Neural cell (in vitro differentiated cells): ENCODE measurements around the gene FCRLB. TPM values are rescaled to one million over a fixed set of nuclear protein-coding genes. Genes with fewer than 3 reads are reported as not detected.

ENCODE experiments used
- H2AFZ ChIP-seq: fragments of 200-600, 300-800 bp; sonication (generic), shearing (Covaris generic); 2 replicates; pipeline ENCODE4 v1.6.0; 2014; ENCODE audit warnings: low read depth, mild to moderate bottlenecking, antibody characterized with exemption, low read length, moderate library complexity
- H3F3A ChIP-seq: fragments of 200-600 bp; shearing (Covaris generic); 2 replicates; pipeline ENCODE4 v1.6.1; 2016; ENCODE audit warnings: mild to moderate bottlenecking, moderate library complexity, mixed read lengths, antibody characterized with exemption, low read length; ENCODE audit not compliant: insufficient read depth, poor library complexity, severe bottlenecking
- H3K27ac ChIP-seq: fragments of 200-600, 300-800 bp; sonication (generic), shearing (Covaris generic); 2 replicates; pipeline ENCODE4 v1.5.1; 2014; ENCODE audit warnings: mild to moderate bottlenecking, low read length, moderate library complexity
- H3K27me3 ChIP-seq: fragments of 300-800, 200-600 bp; sonication (generic), shearing (Covaris generic); 2 replicates; pipeline ENCODE4 v1.6.0; 2014; ENCODE audit warnings: mild to moderate bottlenecking, low read depth, low read length, moderate library complexity; ENCODE audit not compliant: insufficient read depth
- H3K36me3 ChIP-seq: fragments of 300-800, 200-600 bp; sonication (generic), shearing (Covaris generic); 2 replicates; pipeline ENCODE4 v1.5.1; 2014; ENCODE audit warnings: mild to moderate bottlenecking, antibody characterized with exemption, low read length, moderate library complexity; ENCODE audit not compliant: insufficient read depth
- H3K4me2 ChIP-seq: fragments of 300-800, 200-600 bp; sonication (generic), shearing (Covaris generic); 2 replicates; pipeline ENCODE4 v1.6.0; 2014; ENCODE audit warnings: mild to moderate bottlenecking, low read length
- H3K4me3 ChIP-seq: fragments of 300-800, 200-600 bp; sonication (generic), shearing (Covaris generic); 2 replicates; pipeline ENCODE4 v1.5.1; 2014; ENCODE audit warnings: mild to moderate bottlenecking, low read length, moderate library complexity
- H3K79me2 ChIP-seq: fragments of 200-600 bp; shearing (Covaris generic); replicated peaks from 2 replicates; pipeline ENCODE4 v1.6.0; 2014; ENCODE audit warnings: mild to moderate bottlenecking, low read length, moderate library complexity; ENCODE audit not compliant: insufficient read depth
- H3K9ac ChIP-seq: fragments of 300-800, 200-600 bp; sonication (generic), shearing (Covaris generic); 2 replicates; pipeline ENCODE4 v1.6.1; 2016; ENCODE audit warnings: mild to moderate bottlenecking, low read length, mixed read lengths
- H3K9me2 ChIP-seq: fragments of 200-600 bp; shearing (Covaris generic); 2 replicates; pipeline ENCODE4 v1.6.1; 2016; ENCODE audit warnings: mild to moderate bottlenecking, low read length, mixed read lengths; ENCODE audit not compliant: insufficient read depth
- H3K9me3 ChIP-seq: fragments of 200-600, 300-800 bp; sonication (generic), shearing (Covaris generic); 2 replicates; pipeline ENCODE4 v1.6.1; 2016; ENCODE audit warnings: mild to moderate bottlenecking, mixed run types, low read length, moderate library complexity, mixed read lengths
- H4K20me1 ChIP-seq: fragments of 200-600 bp; shearing (Covaris generic); 2 replicates; pipeline ENCODE4 v1.6.1; 2016; ENCODE audit warnings: mild to moderate bottlenecking, mixed run types; ENCODE audit not compliant: insufficient read depth
- CTCF ChIP-seq: fragments of 450-650 bp; IDR thresholded peaks from 2 replicates; pipeline ENCODE4 v1.5.1; 2014; ENCODE audit warnings: antibody characterized with exemption, mild to moderate bottlenecking, moderate library complexity; ENCODE audit not compliant: poor library complexity, severe bottlenecking
- EP300 ChIP-seq: fragments of 450-650 bp; conservative IDR thresholded peaks from 2 replicates; pipeline ENCODE4 v1.6.1; 2014; ENCODE audit warnings: antibody characterized with exemption, mild to moderate bottlenecking, moderate library complexity; ENCODE audit not compliant: poor library complexity, severe bottlenecking
- EZH2 ChIP-seq: fragments of 200-600, 300-800 bp; shearing (Covaris generic), sonication (generic); IDR thresholded peaks from 2 replicates; pipeline ENCODE4 v1.6.1; 2014; ENCODE audit warnings: antibody characterized with exemption, low read length, borderline replicate concordance, mild to moderate bottlenecking; ENCODE audit not compliant: insufficient read depth, poor library complexity, severe bottlenecking
- MXI1 ChIP-seq: fragments of 450-650 bp; conservative IDR thresholded peaks from 2 replicates; pipeline ENCODE4 v1.6.1; 2014; ENCODE audit warnings: antibody characterized with exemption, mild to moderate bottlenecking; ENCODE audit not compliant: poor library complexity, severe bottlenecking
- POLR2AphosphoS5 ChIP-seq: IDR thresholded peaks from 2 replicates; pipeline ENCODE4 v1.6.1; 2012
- RAD21 ChIP-seq: fragments of 450-650 bp; conservative IDR thresholded peaks from 2 replicates; pipeline ENCODE4 v1.6.1; 2014; ENCODE audit warnings: antibody characterized with exemption, mild to moderate bottlenecking, moderate library complexity
- REST ChIP-seq: IDR thresholded peaks from 2 replicates; pipeline ENCODE4 v1.6.1; 2012; ENCODE audit warnings: borderline replicate concordance
- SMC3 ChIP-seq: fragments of 450-650 bp; conservative IDR thresholded peaks from 2 replicates; pipeline ENCODE4 v1.6.1; 2014; ENCODE audit warnings: antibody characterized with exemption, mild to moderate bottlenecking, moderate library complexity; ENCODE audit not compliant: poor library complexity
- TAF1 ChIP-seq: IDR thresholded peaks from 2 replicates; pipeline ENCODE4 v1.6.1; 2012; ENCODE audit warnings: low read depth
- polyA plus RNA-seq: library from polyadenylated mRNA; depleted of rRNA; stranded (reverse); fragments of >200 nt; gene quantifications from 2 replicates; pipeline ENCODE4 v1.2.3, GENCODE V29; 2014

Gene FCRLB
- polyA plus RNA-seq, 1 donor from 2014 or later = 0.45 TPM

GRCh38 chr1:161707503-161707902 is 13.8 kb upstream of the FCRLB start:
- no peaks in the 10 kb centered on the region for H3K9me3 ChIP-seq
- no peaks in the 10 kb centered on the region for H3F3A ChIP-seq
- no peak overlapping the region for H3K9ac ChIP-seq
- H3K9me2 ChIP-seq = no peaks in the 10 kb centered on the region
- H3K27ac ChIP-seq = no peak overlapping the region
- no peaks in the 10 kb centered on the region for H3K27me3 ChIP-seq
- no peaks in the 10 kb centered on the region for H3K79me2 ChIP-seq
- H3K4me2 ChIP-seq = no peak overlapping the region
- H4K20me1 ChIP-seq = no peaks in the 10 kb centered on the region
- H2AFZ ChIP-seq = no peak overlapping the region
- H3K36me3 ChIP-seq = no peaks in the 10 kb centered on the region
- TF ChIP-seq EZH2 = no peak
- no peak for TF ChIP-seq REST
- no peak for TF ChIP-seq POLR2AphosphoS5
- no peak for TF ChIP-seq CTCF
- no peak for TF ChIP-seq TAF1
- TF ChIP-seq MXI1 = no peak
- TF ChIP-seq EP300 = no peak
- no peak for TF ChIP-seq RAD21
- TF ChIP-seq SMC3 = no peak
- H3K4me3 ChIP-seq = no peak overlapping the region

- no peaks in the 10 kb centered on the region for H3F3A ChIP-seq
- H3K9me3 ChIP-seq = no peaks in the 10 kb centered on the region
- H3K27me3 ChIP-seq = no peaks in the 10 kb centered on the region
- no peak overlapping the region for H3K4me3 ChIP-seq
- no peak overlapping the region for H3K9ac ChIP-seq
- H3K9me2 ChIP-seq = no peaks in the 10 kb centered on the region
- no peaks in the 10 kb centered on the region for H4K20me1 ChIP-seq
- no peaks in the 10 kb centered on the region for H3K36me3 ChIP-seq
- no peak overlapping the region for H3K27ac ChIP-seq
- H2AFZ ChIP-seq = no peak overlapping the region
- H3K79me2 ChIP-seq = no peaks in the 10 kb centered on the region
- no peak overlapping the region for H3K4me2 ChIP-seq
- no peak for TF ChIP-seq CTCF
- TF ChIP-seq SMC3 = no peak
These were observed 12.0 kb upstream of the FCRLB start for GRCh38 chr1:161709373-161709772.
